Cerebellar nuclear complex (tissue), 1 donor: ENCODE measurements around the gene RAD51B.

ENCODE experiments used
- DNase-seq, 2 experiments: peaks; one replicate each; lab custom pipeline; 2025; lab: John Stamatoyannopoulos, UW

The RAD51B gene

GRCh38 chr14:68234101-68234905 is 414.7 kb downstream of the RAD51B start:
- no peak for DNase-seq

- no peak for DNase-seq
These were observed 415.4 kb downstream of the RAD51B start for GRCh38 chr14:68235011-68235410.

- DNase-seq: no peak
These were observed 417.2 kb downstream of the RAD51B start for GRCh38 chr14:68236582-68237458.

GRCh38 chr14:68238551-68238950 is 419.0 kb downstream of the RAD51B start:
- no peak for DNase-seq

- no peak for DNase-seq
These were observed 419.4 kb downstream of the RAD51B start for GRCh38 chr14:68238976-68239375.

- no peak for DNase-seq
These were observed 420.6 kb downstream of the RAD51B start for GRCh38 chr14:68239988-68240771.

GRCh38 chr14:68241862-68242487 is 422.4 kb downstream of the RAD51B start:
- DNase-seq: no peak

GRCh38 chr14:68243450-68244010 is 424.0 kb downstream of the RAD51B start:
- no peak for DNase-seq

- no peak for DNase-seq
These were observed 424.8 kb downstream of the RAD51B start for GRCh38 chr14:68244262-68244980.

- DNase-seq: no peak
These were observed 425.8 kb downstream of the RAD51B start for GRCh38 chr14:68245146-68246073.

GRCh38 chr14:68246074-68246785 is 426.7 kb downstream of the RAD51B start:
- DNase-seq: no peak

- DNase-seq: no peak
These were observed 427.2 kb downstream of the RAD51B start for GRCh38 chr14:68246786-68247105.

GRCh38 chr14:68247274-68247673 is 427.7 kb downstream of the RAD51B start:
- DNase-seq: no peak

GRCh38 chr14:68247676-68248268 is 428.2 kb downstream of the RAD51B start:
- no peak for DNase-seq

GRCh38 chr14:68248481-68249255 is 429.1 kb downstream of the RAD51B start:
- no peak for DNase-seq

GRCh38 chr14:68249661-68250451 is 430.3 kb downstream of the RAD51B start:
- no peak for DNase-seq
